Measurements from ENCODE around the gene AMELX. TPM values are rescaled to one million over a fixed set of nuclear protein-coding genes. Genes with fewer than 3 reads are reported as not detected.

The AMELX gene
- total RNA-seq, 1 donor from 2014 or later = not detected

Other genes starting within 250 kb of the AMELX start
- gene HCCS, start 182.1 kb upstream of the AMELX start, total RNA-seq = 16.2 and 20.1 TPM in 2 replicates

All from dermis microvascular lymphatic vessel endothelial cell (primary cell).